Stimulated activated CD8-positive, alpha-beta memory T cell treated with anti-CD3 and anti-CD28 coated beads, Interleukin-12 subunit alpha, Interleukin-12 subunit beta, amount 100 ng/mL, for 24 hours (primary cell): ENCODE results near the gene NR1I2.

Experiments used
- DNase-seq: peaks from one replicate; pipeline ENCODE4 v3.0.0-alpha.2; 2020; ENCODE audit errors: extremely low read depth

Gene NR1I2

DNA sequence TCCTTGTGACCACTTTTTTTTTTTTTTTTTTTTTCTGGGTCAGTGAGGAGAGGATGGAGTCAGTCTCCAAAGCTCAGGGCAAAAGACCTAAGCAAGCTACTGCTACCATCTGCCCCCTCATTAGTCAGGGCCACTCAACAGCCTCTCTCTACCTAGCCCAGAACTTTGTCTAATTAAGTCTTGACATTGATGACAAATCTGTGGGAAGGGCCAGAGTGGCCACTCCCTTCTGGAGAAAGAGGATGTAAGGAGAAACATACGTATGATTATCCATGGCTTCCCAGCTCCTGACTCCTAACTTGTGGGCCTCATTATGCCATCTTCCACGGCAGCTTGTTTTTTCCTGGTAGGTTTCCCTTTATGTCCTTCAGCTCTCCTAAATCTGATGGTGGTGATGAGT, 37.9 kb downstream of the NR1I2 start:
- DNase-seq = no peak

DNA sequence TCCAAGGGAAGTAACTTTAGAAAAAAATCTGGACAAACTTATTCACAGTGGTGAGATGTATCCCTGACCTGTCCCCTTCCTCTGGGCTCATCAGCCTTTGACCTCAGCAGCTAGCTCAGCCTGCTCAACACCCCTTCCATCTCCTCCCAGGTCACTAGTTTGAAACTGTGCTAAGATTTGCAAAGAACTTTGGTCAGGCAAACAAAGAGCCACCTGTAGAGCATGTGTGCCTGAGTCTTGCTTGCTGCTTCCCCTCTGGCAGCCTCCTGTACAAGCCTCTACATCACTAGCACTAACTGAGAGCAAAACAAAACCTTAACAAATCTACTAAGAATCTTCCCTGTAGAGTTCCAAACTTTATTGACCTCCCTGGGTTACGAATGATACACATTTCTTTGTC, 43.9 kb downstream of the NR1I2 start:
- DNase-seq = no peak

DNA sequence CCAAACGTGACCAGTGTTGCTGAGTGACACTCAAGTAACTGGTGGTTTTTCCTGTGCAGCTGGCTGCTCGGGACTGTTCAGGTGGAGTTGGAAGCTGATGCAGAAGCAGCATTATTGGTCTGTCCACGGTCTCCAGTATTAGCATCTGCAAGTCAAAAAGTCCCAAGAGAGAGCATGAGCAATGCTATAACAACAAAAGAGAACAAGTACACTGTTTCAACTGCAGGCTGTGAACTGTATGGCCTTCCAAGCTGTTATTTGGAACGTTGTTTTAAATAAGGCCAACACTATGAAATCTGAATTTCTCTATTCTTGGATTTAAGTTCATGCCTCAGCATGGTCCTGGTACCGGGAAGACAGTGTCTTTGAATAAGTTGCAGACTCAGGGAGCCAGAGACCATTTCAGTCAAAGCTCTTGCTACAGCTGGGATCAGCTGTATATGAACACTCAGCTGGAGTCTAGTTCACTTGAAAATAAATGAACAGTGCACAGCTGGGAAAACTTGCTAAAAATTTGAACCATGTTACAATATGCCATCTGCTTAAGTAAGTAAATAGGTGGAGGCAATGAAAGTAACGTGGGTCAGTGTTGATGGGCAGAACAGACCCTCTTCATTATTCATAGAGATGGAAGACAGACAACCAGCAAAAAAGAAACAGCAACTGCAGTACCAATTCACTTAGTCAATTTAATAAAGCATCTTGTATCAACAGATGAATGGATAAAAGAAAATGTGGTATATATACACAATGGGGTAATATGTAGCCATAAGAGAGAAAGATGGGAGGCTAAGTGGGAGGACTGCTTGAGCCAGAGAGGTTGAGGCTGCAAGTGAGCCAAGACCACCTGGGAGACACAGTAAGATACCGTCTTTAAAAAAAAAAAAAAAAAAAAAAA, 45.1 kb downstream of the NR1I2 start:
- no peak for DNase-seq

DNA sequence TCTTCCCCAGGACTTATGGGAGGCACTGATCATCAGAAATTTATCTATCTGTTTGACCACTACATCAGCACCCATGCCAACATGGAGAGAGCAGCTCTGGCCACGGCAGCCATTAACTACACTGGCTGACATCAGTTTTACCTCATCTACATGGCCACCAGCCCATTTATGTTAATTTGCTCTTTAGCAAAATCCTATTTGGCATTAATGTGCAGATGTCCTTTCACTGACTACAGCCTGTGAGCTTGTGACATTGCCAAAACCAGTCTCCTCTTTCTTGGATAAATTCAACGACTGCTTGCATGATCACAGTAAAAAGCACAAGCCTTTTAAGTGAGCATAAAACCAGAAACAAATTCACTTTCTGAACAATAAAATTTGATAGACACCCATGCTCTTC, 47.5 kb downstream of the NR1I2 start:
- no peak for DNase-seq

DNA sequence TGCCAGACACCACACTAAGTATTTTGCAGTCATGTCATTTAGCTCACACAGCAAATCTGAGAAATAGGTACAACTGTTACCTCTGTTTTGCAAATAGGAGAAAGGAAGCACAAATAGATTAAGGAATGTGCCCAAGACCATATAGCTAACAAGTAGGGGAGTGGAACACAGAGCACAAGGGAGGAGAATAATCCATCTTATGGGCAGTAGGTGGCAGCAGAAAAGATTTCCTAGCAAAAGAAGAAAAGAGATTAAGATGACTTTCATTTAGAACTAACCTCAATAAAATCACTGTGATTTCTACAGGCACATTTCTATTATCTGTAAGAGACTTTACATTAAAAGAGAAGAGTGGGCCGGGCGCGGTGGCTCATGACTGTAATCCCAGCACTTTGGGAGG, 49.1 kb downstream of the NR1I2 start:
- no peak for DNase-seq

DNA sequence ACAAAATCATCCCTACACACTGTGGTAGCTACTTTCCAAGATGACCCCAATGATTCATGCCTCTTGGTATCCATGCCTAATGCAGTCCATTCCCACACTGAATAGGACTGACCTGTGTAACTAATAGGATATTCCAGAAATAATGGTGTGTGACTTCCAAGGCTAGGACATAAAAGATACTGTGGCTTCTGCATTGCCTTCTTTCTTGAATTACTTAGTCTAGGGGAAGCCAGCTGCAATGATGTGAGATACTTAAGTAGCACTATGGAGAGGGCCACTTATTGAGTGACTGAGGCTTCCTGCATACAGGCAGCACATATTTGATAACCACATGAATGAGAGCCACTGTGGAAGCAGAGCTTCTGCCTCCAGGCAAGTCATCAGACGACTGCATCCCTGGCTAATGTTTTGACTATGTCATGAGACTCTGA, 50.1 kb downstream of the NR1I2 start:
- DNase-seq = no peak

DNA sequence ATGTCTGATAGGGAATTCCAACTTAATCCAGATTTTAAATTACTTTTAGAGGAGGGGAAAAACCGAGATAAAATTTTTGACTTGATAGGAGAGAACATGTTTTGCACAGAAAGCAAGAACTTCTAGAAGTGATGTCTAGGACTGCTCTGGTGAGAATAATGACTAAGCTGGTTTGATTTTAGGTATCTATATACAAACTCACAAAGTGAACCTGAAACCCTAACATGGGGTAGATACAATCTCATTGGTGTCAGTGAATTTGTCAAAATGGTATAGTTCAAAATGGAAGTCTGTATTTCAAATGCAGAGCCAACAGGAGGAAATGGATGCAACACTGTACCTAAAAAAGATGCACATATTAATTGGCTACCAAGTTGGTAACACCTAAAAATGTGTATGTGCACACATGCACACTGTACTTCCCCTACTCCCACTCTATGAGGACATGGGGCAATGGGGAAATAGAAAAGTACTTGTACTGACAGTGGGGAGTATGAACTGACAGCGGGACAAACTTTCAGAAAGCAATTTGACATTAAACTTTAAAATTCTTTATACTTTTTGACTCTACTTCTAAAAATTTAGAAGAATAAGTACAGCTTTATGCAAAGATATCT, 53.0 kb downstream of the NR1I2 start:
- DNase-seq = no peak

DNA sequence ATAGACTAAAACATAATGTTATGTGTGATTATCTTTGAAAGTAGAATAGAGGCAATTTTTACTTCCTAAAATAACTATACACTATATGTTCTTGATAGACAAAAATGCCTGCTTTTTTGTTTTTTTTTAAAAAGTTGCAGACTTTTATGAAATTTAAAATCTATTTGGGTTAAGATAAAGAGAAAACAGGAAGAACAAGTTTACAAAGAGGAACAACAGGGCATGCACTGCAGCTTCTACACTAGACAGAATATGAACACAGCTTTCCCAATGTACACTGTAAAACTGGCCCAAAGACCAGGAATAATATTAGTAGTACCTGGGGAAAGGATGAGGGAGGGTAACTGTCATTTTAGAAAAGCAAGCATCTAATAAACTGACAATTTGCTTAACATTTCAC, 53.7 kb downstream of the NR1I2 start:
- no peak for DNase-seq

DNA sequence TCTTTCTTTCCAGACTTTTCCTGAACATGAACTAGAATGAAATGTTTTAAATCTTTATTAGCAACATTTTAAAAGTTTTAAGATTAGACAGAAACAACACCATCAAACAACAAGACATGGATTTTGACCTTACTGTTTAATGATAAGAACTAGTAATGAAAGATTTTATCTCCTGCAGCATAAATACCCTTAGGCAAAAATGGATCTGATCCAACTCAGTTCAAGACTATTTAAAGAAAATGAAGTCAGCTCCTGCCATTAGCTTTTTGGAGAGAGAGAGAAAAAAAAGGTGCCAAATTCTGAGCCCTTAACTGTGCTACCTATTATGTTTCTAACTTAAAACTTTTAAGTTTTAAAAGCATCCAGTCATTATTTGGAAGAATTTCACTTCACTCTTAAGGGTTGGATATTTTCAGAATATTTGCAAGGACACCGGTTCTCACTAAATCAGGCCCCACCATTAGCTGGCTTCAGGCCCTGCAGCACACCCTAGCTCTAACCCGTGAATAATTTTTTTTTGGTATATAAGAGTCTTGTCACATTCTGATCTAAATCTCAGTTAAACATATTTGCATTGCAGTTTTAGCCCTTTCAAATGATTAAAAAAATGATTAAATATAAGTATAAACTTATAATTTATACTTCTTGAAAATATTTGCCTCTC, 60.0 kb downstream of the NR1I2 start:
- no peak for DNase-seq

DNA sequence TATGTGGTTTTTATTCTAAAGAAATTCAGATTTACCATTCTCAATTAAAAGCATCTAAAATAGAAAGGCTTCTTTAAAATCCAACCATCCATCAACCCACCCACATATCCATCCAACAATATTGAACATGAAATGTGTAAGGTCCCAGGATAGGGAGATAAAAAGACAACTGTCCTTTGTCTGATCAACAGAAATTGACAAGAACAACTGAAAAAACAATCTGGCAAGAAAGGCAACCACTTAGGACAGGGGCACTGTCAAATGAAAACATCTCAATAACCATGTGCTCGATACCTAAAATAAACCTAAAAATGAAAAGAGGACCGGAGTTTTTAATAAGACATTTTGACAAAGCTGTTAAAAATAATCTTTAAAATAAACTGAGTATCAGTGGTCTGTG, 67.2 kb downstream of the NR1I2 start:
- no peak for DNase-seq

DNA sequence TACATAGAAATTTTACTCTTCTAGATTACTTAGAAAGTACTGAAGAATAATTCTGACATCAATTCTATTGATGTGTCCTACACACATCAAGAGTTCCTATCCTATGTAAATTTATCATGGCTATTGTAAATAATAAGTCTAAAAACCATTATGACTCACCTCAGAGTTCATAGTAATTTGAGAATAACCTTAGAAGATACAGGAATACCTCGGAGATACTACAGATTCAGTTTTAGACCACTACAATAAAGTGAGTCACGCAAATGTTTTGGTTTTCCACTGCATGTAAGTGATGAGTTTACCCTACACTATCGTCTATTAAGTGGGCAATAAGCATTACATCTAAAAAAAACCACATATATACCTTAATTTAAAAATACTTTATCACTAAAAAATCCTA, 74.8 kb downstream of the NR1I2 start:
- DNase-seq = no peak

DNA sequence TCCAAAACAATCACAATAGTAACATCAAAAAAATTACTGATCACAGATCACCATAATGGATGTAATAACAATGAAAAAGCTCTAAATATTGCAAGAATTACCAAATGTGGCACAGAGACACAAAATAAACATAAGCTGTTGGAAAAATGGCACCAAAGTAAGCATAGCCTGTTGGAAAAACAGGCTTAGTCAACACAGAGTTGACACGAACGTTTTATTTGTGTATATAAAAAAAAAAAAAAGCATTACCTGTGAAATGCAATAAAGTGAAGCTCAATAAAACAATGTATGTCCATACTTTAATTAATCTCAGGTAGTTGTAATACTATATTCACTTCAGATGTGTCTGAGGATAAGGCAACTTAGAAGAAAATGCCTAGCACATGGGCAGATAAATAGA, 77.1 kb downstream of the NR1I2 start:
- no peak for DNase-seq

DNA sequence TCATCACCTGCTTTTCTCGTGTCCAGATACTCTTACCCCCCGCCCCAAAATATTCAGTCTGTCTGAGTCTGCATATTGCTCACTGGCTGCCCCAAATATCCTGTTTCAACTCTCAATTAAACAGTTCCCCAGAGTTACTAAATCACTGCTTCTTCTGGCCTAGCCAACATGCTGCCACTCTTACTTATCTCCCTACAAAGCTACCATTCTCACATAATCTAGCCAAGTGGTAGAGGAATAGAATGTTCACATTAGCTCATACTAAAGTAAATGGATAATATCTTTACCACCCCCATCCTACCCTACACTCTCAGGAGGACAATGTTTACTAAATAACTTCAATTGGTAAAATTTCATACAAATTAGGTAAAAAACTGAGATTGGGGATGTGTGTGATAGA, 77.8 kb downstream of the NR1I2 start:
- DNase-seq = no peak

DNA sequence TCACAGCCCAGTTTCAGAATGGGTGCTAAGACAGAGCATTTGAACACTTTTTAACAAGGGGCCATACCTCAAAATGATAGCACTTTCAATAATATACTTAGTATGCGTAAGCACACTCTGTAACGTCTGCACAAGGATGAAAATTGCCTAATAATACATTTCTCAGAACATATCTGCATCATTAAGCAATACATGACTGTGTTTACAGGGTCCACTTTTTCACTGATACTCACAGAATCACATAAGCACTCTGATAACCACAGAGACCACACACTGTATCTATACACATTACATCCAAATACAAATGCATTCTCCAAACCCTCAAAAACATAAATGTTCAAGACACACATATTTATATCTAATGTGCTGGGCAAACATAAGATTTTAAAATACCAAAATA, 79.8 kb downstream of the NR1I2 start:
- no peak for DNase-seq

DNA sequence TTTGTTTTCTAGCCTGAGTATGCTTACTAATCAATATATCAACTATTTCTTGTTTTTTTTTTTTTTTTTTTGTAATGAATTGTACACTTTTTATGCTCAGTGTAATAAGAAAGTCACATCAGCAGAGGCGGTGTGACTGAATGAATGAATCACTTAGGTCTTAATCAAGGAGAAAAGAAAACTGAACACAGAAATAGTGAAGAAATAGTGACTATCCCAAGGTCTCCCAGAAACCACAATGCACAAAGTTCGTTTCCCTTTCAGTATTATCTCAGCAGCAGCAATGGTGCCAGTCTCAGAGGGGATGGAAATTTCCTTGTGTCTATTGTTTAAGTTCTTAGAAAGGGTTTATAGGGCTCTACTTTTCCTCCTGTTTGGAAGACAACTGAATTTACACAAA, 80.7 kb downstream of the NR1I2 start:
- no peak for DNase-seq

DNA sequence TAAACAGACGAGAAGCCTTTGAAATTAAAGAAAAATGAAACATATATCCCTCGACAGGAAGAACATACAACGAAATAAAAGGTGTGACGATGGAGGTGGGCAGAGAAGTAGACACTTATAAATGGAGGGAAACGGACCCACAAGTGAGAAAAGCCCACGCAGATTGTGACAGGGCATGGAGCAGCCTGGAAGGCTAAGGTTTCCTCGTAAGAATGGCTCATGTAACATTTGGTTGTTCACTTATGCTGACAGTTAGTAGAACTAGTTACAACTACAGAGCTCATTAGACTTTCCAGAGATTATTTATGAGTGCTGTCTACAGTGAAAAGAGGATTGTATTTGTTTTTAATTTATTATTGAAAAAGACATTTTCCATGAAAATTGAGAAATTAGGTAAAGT, 82.6 kb downstream of the NR1I2 start:
- DNase-seq = no peak
